Islet of Langerhans (tissue), 1 donor: ENCODE results near the gene CAPZA3.
"Not testable (repeated sequence)": the region's sequence is repeated elsewhere in the genome, so short reads cannot be mapped to it uniquely, and the experiment has no call there.

Experiments
- FAIRE-seq: peaks from one replicate; lab custom pipeline; 2011; peaks lifted over from hg19 to GRCh38; lab: Jason Lieb, UNC

The CAPZA3 gene

DNA sequence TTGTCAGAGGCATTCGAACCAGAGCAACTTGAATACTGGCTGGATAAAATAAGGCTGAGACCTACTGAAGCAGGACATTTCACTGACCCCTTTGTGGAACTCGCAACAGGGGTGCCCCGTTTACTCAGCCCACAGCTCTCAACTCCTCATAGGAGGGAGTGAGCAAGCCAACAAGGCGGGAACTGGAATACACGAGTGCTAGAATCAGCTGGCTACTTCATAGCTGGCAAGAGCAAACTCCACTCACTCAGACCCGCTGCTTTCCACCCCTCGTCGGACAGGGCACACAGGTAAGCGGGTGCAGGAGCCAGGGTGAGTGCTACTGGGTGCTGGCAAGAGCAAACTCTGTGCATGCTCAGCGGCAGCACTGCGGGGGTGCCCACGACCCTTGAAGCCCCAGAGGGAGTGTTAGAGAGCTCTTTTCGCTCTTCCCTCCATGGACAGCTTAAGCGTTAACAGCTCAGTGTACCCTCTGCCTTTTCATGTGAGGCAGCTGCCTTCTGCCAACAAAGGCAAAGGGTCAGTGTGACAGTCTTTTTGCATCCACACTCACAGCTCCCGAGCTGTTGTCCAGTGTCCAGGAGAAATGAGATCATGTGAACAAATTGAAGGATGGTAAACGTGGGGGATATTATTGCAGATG lies 15.7 kb downstream of the CAPZA3 start:
- FAIRE-seq = no peak

GRCh38 chr12:18754124-18754707 lies 16.3 kb downstream of the CAPZA3 start:
- no peak for FAIRE-seq

- FAIRE-seq = no peak
Measured at GRCh38 chr12:18755341-18755740, 17.4 kb downstream of the CAPZA3 start.

GRCh38 chr12:18766479-18766878 lies 28.6 kb downstream of the CAPZA3 start:
- not testable (repeated sequence) for FAIRE-seq

GRCh38 chr12:18782827-18783226 lies 44.9 kb downstream of the CAPZA3 start:
- no peak for FAIRE-seq

DNA sequence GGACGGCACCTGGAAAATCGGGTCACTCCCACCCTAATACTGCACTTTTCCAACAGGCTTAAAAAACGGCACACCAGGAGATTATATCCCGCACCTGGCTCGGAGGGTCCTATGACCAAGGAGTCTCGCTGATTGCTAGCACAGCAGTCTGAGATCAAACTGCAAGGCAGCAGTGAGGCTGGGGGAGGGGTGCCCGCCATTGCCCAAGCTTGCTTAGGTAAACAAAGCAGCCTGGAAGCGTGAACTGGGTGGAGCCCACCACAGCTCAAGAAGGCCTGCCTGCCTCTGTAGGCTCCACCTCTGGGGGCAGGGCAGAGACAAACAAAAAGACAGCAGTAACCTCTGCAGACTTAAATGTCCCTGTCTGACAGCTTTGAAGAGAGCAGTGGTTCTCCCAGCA lies 47.5 kb downstream of the CAPZA3 start:
- not testable (repeated sequence) for FAIRE-seq
